Measurements from ENCODE around the gene TOB1.

The TOB1 gene

GRCh38 chr17:50813583-50813982 is 52.6 kb downstream of the TOB1 start:
- in situ Hi-C loops (cut with HindIII; ENCODE audit: low sequenced_read_pairs), result no loop called here

Data from endothelial cell of hepatic sinusoid (primary cell).